GM23248 (cell line): Measurements from ENCODE around the gene PSMG1. TPM values are rescaled to one million over a fixed set of nuclear protein-coding genes. Genes with fewer than 3 reads are reported as not detected.
A peak's percentile ranks its signal among the peaks of the same experiment; 100 is the strongest.

Experiments used
- DNase-seq: peaks from one replicate; pipeline ENCODE4 v3.0.0-alpha.2; 2015
- H2AFZ ChIP-seq: fragments of 200-600 bp; sonication (generic); 2 replicates; pipeline ENCODE4 v1.6.1; 2016; ENCODE audit warnings: antibody characterized with exemption
- H3F3A ChIP-seq: fragments of 200-600 bp; sonication (generic); 2 replicates; pipeline ENCODE4 v1.6.1; 2016; ENCODE audit warnings: mild to moderate bottlenecking, antibody characterized with exemption, mixed run types; ENCODE audit not compliant: insufficient read depth
- H3K27ac ChIP-seq: fragments of 200-600 bp; sonication (generic); 2 replicates; pipeline ENCODE4 v1.5.1; 2016; ENCODE audit warnings: mild to moderate bottlenecking
- H3K27me3 ChIP-seq: fragments of 200-600 bp; sonication (generic); replicated peaks from 2 replicates; pipeline ENCODE4 v1.6.1; 2016; ENCODE audit warnings: mild to moderate bottlenecking; ENCODE audit not compliant: insufficient read depth
- H3K36me3 ChIP-seq: fragments of 200-600 bp; sonication (generic); 2 replicates; pipeline ENCODE4 v1.6.1; 2016; ENCODE audit warnings: low read depth, mild to moderate bottlenecking
- H3K4me1 ChIP-seq: fragments of 200-600 bp; sonication (generic); 2 replicates; pipeline ENCODE4 v1.6.1; 2016; ENCODE audit warnings: mild to moderate bottlenecking; ENCODE audit not compliant: insufficient read depth
- H3K4me2 ChIP-seq: fragments of 200-600 bp; sonication (generic); one replicate; pipeline ENCODE4 v1.6.1; 2016; ENCODE audit warnings: mild to moderate bottlenecking; ENCODE audit not compliant: unreplicated experiment
- H3K4me3 ChIP-seq: fragments of 200-600 bp; sonication (generic); 2 replicates; pipeline ENCODE4 v1.5.1; 2016; ENCODE audit warnings: mild to moderate bottlenecking
- H3K79me2 ChIP-seq: fragments of 200-600 bp; sonication (generic); 2 replicates; pipeline ENCODE4 v1.6.1; 2016; ENCODE audit warnings: mild to moderate bottlenecking; ENCODE audit not compliant: insufficient read depth
- H3K9ac ChIP-seq: fragments of 200-600 bp; sonication (generic); 2 replicates; pipeline ENCODE4 v1.6.1; 2016; ENCODE audit warnings: mild to moderate bottlenecking
- H3K9me2 ChIP-seq: fragments of 200-600 bp; sonication (generic); 2 replicates; pipeline ENCODE4 v1.6.1; 2016; ENCODE audit warnings: mixed run types, mild to moderate bottlenecking, moderate library complexity; ENCODE audit not compliant: insufficient read depth
- H3K9me3 ChIP-seq: fragments of 200-600 bp; sonication (generic); one replicate; pipeline ENCODE4 v1.6.1; 2017; ENCODE audit warnings: low read depth
- H4K20me1 ChIP-seq: fragments of 200-600 bp; sonication (generic); 2 replicates; pipeline ENCODE4 v1.6.0; 2016; ENCODE audit not compliant: insufficient read depth
- EZH2 ChIP-seq: fragments of 200-600 bp; sonication (generic); IDR thresholded peaks from 2 replicates; pipeline ENCODE4 v1.6.1; 2018; ENCODE audit warnings: antibody characterized with exemption, mild to moderate bottlenecking; ENCODE audit not compliant: insufficient read depth, poor library complexity, severe bottlenecking
- EZH2phosphoT487 ChIP-seq: fragments of 200-600 bp; sonication (generic); IDR thresholded peaks from 2 replicates; pipeline ENCODE4 v1.6.1; 2018; ENCODE audit warnings: antibody characterized with exemption, moderate library complexity, mild to moderate bottlenecking, low read depth; ENCODE audit not compliant: insufficient read depth
- WGBS, 2 experiments: methylation state at CpG; one replicate each; pipeline ENCODE4 v1.1.6; 2015 to 2017; ENCODE audit warnings: low lambda C conversion rate in 2 of 2, low coverage in 1 of 2; ENCODE audit errors: missing lambda C conversion rate in 2 of 2; 5-methylcytosine and 5-hydroxymethylcytosine counted together
- in situ Hi-C: fragments of 300-500 bp; cut with MboI; formaldehyde crosslinking; loops from 2 replicates; pipeline ENCODE4 v1.15.0; 2020
- polyA plus RNA-seq: library from polyadenylated mRNA; unstranded; fragments of >200 nt; fragmentation: Nextera tagmentation; extraction: Ambion mirVana; gene quantifications from 2 replicates; pipeline ENCODE4 v1.2.1, GENCODE V29; 2016
- total RNA-seq: library from RNA; depleted of rRNA; stranded (reverse); fragments of >200 nt; shearing (Covaris generic); gene quantifications from 2 replicates; pipeline ENCODE4 v1.2.3, GENCODE V29; 2014

PSMG1 gene
- total and polyA plus RNA-seq, 2 experiments from 2014 or later = 40.7 to 88.0 TPM

DNA sequence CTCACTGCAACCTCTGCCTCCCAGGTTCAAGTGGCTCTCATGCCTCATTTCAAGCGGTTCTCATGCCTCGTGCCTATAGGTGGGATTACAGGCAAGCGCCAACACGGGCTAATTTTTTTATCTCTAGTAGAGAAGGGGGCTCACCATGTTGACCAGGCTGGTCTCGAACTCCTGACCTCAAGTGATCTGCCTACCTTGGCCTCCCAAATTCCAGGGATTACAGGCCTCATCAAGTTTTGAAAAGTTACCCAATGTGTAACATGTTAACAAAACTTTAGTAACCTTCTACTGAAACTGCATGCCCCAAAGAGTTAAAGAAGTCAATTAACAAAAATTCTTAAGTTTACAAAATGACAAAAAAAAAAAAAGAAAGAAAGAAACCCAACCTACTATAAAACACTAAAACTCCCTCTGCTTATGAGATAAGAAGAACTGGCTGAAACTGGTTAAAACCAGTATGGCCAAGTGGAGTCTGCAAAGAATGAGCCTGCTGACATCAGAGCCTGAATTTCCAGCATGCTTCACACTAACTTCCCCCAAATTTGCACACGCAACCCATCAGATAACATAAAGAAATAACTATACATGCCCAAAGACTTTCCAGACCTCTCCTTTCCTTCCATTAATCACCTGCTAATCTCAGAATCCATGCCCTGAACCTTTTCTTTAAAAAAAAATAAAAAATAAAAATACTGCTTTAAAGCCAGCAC is 25.5 kb upstream of the PSMG1 start:
- Histone ChIP-seq H3K4me3 (no peak overlapping the region), H3K9me2 (no peaks in the 10 kb centered on the region), H3K9me3 (no peaks in the 10 kb centered on the region), H3K9ac (no peak overlapping the region), H3K4me1 (no peaks in the 10 kb centered on the region), H3K36me3 (peaks cover 78% of the 10 kb centered on the region), H3F3A (no peaks in the 10 kb centered on the region), H2AFZ (no peak overlapping the region), H3K79me2 (no peaks in the 10 kb centered on the region), H3K27me3 (no peaks in the 10 kb centered on the region), H3K4me2 (no peak overlapping the region), H3K27ac (no peak overlapping the region), H4K20me1 (no peaks in the 10 kb centered on the region)
- in situ Hi-C loops = no loop called here
- WGBS, 2 experiments = 97 to 98% methylated on average over 6 of the region's 6 CpGs
- DNase-seq = no peak
- TF ChIP-seq EZH2 = no peak
- TF ChIP-seq EZH2phosphoT487 = no peak

- 0 out of 2 replicates have a peak, but pooled peaks cover 4% of the 10 kb centered on the region for H3F3A ChIP-seq
- peak; percentile 18 for DNase-seq
- in situ Hi-C loops = no loop called here
- H3K9me3 ChIP-seq = no peaks in the 10 kb centered on the region
- H4K20me1 ChIP-seq = no peaks in the 10 kb centered on the region
- no peak for TF ChIP-seq EZH2phosphoT487
- no peak for TF ChIP-seq EZH2
- no peak overlapping the region for H3K9ac ChIP-seq
- no peak overlapping the region for H3K4me2 ChIP-seq
- 96 to 100% methylated on average over 1 of the region's 1 CpG for WGBS, 2 experiments
- peaks cover 72% of the 10 kb centered on the region for H3K36me3 ChIP-seq
- no peaks in the 10 kb centered on the region for H3K27me3 ChIP-seq
- no peak overlapping the region for H3K4me3 ChIP-seq
- no peaks in the 10 kb centered on the region for H3K9me2 ChIP-seq
- no peak overlapping the region for H3K27ac ChIP-seq
- H2AFZ ChIP-seq = no peak overlapping the region
- no peaks in the 10 kb centered on the region for H3K4me1 ChIP-seq
- H3K79me2 ChIP-seq = no peaks in the 10 kb centered on the region
Observed at GRCh38 chr21:39204134-39204533, 20.9 kb upstream of the PSMG1 start.

DNA sequence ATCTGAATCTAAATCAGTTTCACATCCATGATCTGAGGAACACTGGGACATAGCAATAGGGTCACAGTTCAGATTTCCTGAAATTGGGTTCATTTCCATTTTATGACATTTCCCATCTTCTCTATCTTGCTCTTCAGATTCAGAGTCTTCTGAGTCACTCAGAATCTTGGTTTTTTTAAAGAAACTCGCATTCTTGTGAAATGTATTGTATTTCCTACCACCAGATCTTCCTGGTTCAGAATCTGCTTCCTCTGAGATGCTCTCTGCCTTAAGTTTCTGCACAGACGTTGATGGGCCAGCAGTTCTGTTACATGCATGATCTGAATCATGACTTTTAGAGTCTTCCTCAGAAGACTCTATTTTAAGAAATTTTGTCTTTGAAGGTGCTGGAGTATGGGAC is 15.5 kb upstream of the PSMG1 start:
- DNase-seq = peak; percentile 27
- H3K9me3 ChIP-seq = no peaks in the 10 kb centered on the region
- in situ Hi-C loops = no loop called here
- no peak overlapping the region for H3K27ac ChIP-seq
- no peaks in the 10 kb centered on the region for H3K27me3 ChIP-seq
- H3K9ac ChIP-seq = no peak overlapping the region
- no peak overlapping the region for H2AFZ ChIP-seq
- no peaks in the 10 kb centered on the region for H3K9me2 ChIP-seq
- H3K4me3 ChIP-seq = no peak overlapping the region
- TF ChIP-seq EZH2phosphoT487 = no peak
- TF ChIP-seq EZH2 = no peak
- peaks cover 72% of the 10 kb centered on the region for H3K36me3 ChIP-seq
- H4K20me1 ChIP-seq = no peaks in the 10 kb centered on the region
- H3F3A ChIP-seq = 0 out of 2 replicates have a peak, but pooled peaks cover 9% of the 10 kb centered on the region
- no peaks in the 10 kb centered on the region for H3K4me1 ChIP-seq
- no peak overlapping the region for H3K4me2 ChIP-seq
- peaks cover 22% of the 10 kb centered on the region; the same call in 1 of the 2 replicates for H3K79me2 ChIP-seq
- whole genome bisulfite sequencing, 2 experiments = 64 to 74% methylated on average over 2 of the region's 2 CpGs

- H3K36me3 ChIP-seq = peaks cover 80% of the 10 kb centered on the region
Observed at GRCh38 chr21:39197448-39198233, 14.4 kb upstream of the PSMG1 start.

More at GRCh38 chr21:39197448-39198233, 14.4 kb upstream of the PSMG1 start:
- no peak for DNase-seq
- H3K4me3 ChIP-seq = no peak overlapping the region
- no peaks in the 10 kb centered on the region for H4K20me1 ChIP-seq
- H3K4me1 ChIP-seq = no peaks in the 10 kb centered on the region
- H2AFZ ChIP-seq = no peak overlapping the region
- H3K9me3 ChIP-seq = no peaks in the 10 kb centered on the region
- TF ChIP-seq EZH2phosphoT487 (no peak), EZH2 (no peak)
- no peaks in the 10 kb centered on the region for H3K27me3 ChIP-seq
- in situ Hi-C loops = no loop called here
- H3K4me2 ChIP-seq = no peak overlapping the region
- 0 out of 2 replicates have a peak, but pooled peaks cover 9% of the 10 kb centered on the region for H3F3A ChIP-seq
- 77 to 82% methylated on average over 5 of the region's 5 CpGs for WGBS, 2 experiments
- peaks cover 22% of the 10 kb centered on the region; the same call in 1 of the 2 replicates for H3K79me2 ChIP-seq
- no peaks in the 10 kb centered on the region for H3K9me2 ChIP-seq
- H3K27ac ChIP-seq = no peak overlapping the region
- no peak overlapping the region for H3K9ac ChIP-seq
